Daoy (cell line): ENCODE measurements around the gene SH3D19. TPM values are rescaled to one million over a fixed set of nuclear protein-coding genes. Genes with fewer than 3 reads are reported as not detected.

Experiments
- DNase-seq: peaks from one replicate; pipeline ENCODE4 v3.0.0-alpha.2; 2015; ENCODE audit warnings: low read depth
- total RNA-seq: library from RNA; depleted of rRNA; stranded (reverse); fragments of >200 nt; shearing (Covaris generic); gene quantifications from 2 replicates; pipeline ENCODE4 v1.2.3, GENCODE V29; 2014; rRNA removed

Gene SH3D19
- total RNA-seq, 1 experiment from 2014 or later, result 5.3 TPM

DNA sequence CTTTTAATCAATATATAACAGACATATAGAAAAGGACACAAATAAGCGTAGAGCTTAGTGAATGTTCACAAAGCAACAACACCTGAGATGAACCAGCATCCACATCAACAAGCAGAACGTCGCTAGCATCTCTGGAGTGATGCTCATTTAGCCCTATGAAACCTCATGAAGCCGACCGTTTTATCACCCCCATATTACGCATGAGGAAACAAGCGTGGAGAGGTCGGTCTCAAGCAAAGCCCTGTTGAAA is 226.5 kb downstream of the SH3D19 start:
- DNase-seq, result no peak

GRCh38 chr4:151097759-151098158 is 227.6 kb downstream of the SH3D19 start:
- DNase-seq, result no peak

DNA sequence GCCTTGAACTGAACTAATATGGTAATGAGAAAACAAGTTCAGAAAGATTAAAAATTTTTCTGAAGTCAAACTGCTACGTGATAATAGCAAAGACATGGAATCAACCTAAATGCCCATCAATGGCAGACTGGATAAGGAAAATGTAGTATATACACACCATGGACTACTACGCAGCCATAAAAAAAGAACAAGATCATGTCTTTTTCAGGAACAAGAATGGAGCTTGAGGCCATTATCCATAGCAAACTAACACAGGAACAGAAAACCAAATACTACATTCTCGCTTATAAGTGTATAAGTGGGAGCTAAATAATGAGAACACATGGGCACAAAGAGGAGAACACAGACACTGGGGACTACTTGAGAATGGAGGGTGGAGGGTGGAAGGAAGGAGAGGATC is 230.3 kb downstream of the SH3D19 start:
- no peak for DNase-seq

DNA sequence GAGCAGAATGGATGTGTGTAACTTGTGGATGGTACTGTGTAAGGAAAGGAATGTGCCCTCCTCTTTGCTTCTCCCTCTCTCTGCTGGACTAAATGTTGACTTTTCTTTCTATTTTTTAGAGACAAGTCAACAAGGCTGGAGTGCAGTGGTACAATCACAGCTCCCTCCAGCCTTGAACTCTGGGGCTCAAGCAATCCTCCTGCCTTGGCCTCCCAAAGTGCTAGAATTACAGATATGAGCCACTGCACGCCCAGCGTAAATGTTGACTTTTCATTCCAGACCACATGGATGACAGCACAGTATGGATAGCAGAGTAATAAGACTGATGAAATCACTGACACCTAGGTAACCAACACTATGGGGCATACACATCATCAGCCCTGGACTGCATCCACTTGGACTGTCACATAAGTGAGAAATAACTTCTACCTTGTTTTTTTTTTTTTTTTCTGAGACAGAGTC is 231.1 kb downstream of the SH3D19 start:
- DNase-seq, result no peak

- DNase-seq, result no peak
Measured at GRCh38 chr4:151093203-151093602, 232.2 kb downstream of the SH3D19 start.

GRCh38 chr4:151092488-151092887 is 232.9 kb downstream of the SH3D19 start:
- DNase-seq, result no peak

GRCh38 chr4:151091047-151091446 is 234.4 kb downstream of the SH3D19 start:
- no peak for DNase-seq

DNA sequence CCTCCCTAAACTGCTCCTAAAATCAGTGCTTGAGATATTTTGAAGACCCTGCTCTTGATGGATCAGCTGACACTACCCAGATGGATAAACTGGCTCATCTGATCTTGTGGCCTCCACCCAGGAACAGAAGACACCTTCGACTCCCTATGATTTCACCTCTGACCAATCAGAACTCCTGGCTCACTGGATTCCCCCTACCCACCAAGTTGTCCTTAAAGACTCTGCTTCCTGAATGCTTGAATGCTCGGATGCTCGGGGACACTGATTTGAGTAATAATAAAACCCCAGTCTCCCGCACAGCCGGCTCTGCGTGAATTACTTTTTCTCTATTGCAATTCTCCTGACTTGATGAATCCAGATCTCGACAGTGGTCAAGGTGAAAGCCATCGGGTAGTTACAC is 237.9 kb downstream of the SH3D19 start:
- no peak for DNase-seq

DNA sequence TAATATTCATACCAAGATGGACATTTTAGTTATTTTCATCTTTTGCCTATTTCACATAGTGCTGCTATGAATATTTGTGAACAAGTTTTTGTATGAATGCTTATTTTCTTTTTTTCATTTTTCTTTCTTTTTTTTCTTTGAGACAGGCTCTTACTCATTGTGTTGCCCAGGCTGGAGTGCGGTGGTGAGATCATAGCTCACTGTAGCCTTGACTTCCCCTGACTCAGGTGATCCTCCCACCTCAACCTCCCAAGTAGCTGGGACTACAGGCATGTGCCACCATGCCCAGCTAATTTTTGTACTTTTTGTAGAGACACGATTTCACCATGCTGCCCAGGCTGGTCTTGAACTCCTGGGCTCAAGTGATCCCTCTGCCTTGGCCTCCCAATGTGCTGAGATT is 247.4 kb downstream of the SH3D19 start:
- DNase-seq, result peak; percentile 34

- DNase-seq, result no peak
Measured at GRCh38 chr4:151074416-151074916, 250.9 kb downstream of the SH3D19 start.

Other genes starting within 250 kb of the SH3D19 start
- gene RPS3A, start 226.0 kb downstream of the SH3D19 start, total RNA-seq, result 3,063 and 3,525 TPM in 2 replicates
- not detected in 2 replicates for gene PRSS48, start 48.4 kb downstream of the SH3D19 start, total RNA-seq
- gene FHIP1A, start 83.6 kb upstream of the SH3D19 start, total RNA-seq, result 1.9 and 2.1 TPM in 2 replicates